Lower leg skin (tissue), 3 donors: ENCODE results near the gene SMIM33.

Experiments
- CTCF ChIP-seq, 3 donors: fragments of 450-650 bp; IDR thresholded peaks; one replicate each; pipeline ENCODE4 v1.5.1; 2016; ENCODE audit warnings: antibody characterized with exemption in 3 of 3, mild to moderate bottlenecking in 3 of 3, moderate library complexity in 2 of 3
- POLR2A ChIP-seq, 2 donors: fragments of 450-650 bp; IDR thresholded peaks; one replicate each; pipeline ENCODE4 v1.6.1; 2016 to 2017; ENCODE audit warnings: antibody characterized with exemption in 2 of 2, mild to moderate bottlenecking in 1 of 2, moderate library complexity in 1 of 2

GRCh38 chr5:139454568-139455290, 16.1 kb upstream of the SMIM33 start:
- TF ChIP-seq CTCF (IDR thresholded peaks at IDR 0.05) (no peak), POLR2A (IDR thresholded peaks at IDR 0.05) (no peak)
